ENCODE results near the gene ANXA10.

DNA sequence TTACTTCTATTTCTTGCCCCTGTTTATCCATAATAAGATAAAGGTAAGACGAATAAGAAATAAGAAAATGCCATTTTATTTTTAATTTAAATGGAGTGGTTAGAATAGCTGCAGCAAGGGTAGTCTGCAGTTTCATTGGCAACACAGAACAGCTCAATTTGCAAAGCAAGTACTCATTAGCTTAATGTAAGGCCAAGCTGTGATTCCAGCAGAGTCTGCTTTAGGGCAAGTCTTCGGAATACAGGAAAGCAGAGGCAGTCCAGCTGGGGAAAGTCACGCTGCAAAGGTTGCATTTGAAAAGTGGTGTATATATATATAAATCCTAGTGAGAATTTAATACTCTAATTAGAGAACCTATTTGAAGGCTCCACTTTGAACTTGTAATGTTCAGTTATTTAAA lies 59.0 kb downstream of the ANXA10 start:
- TF ChIP-seq CTCF (conservative IDR thresholded peaks at IDR 0.05; ENCODE audit: low read length) = no peak
- no peak for TF ChIP-seq EZH2phosphoT487 (IDR thresholded peaks at IDR 0.05; ENCODE audit: borderline replicate concordance)

All from Loucy (cell line).